Activated T-cell treated with anti-CD3 and anti-CD28 coated beads, Interleukin-2, amount 50 U/mL, for 1 hour (primary cell): ENCODE data around the gene BAZ2B.

Experiments used
- DNase-seq: peaks from one replicate; pipeline ENCODE4 v3.0.0-alpha.2; 2020

Gene BAZ2B

GRCh38 chr2:159518321-159519005 is 97.9 kb downstream of the BAZ2B start:
- no peak for DNase-seq

- no peak for DNase-seq
Measured at GRCh38 chr2:159516241-159516758, 100.0 kb downstream of the BAZ2B start.

GRCh38 chr2:159515441-159515840 is 100.9 kb downstream of the BAZ2B start:
- DNase-seq = no peak

GRCh38 chr2:159513745-159514144 is 102.6 kb downstream of the BAZ2B start:
- no peak for DNase-seq

GRCh38 chr2:159508140-159508539 is 108.2 kb downstream of the BAZ2B start:
- no peak for DNase-seq

GRCh38 chr2:159506764-159507440 is 109.4 kb downstream of the BAZ2B start:
- no peak for DNase-seq

- no peak for DNase-seq
Measured at GRCh38 chr2:159506202-159506601, 110.1 kb downstream of the BAZ2B start.

- no peak for DNase-seq
Measured at GRCh38 chr2:159505196-159505595, 111.2 kb downstream of the BAZ2B start.

- no peak for DNase-seq
Measured at GRCh38 chr2:159501743-159502142, 114.6 kb downstream of the BAZ2B start.

- no peak for DNase-seq
Measured at GRCh38 chr2:159497847-159498246, 118.5 kb downstream of the BAZ2B start.

GRCh38 chr2:159497256-159497655 is 119.1 kb downstream of the BAZ2B start:
- no peak for DNase-seq

GRCh38 chr2:159489476-159489875 is 126.9 kb downstream of the BAZ2B start:
- DNase-seq = no peak

GRCh38 chr2:159484532-159484931 is 131.8 kb downstream of the BAZ2B start:
- DNase-seq = no peak

GRCh38 chr2:159476329-159476728 is 140.0 kb downstream of the BAZ2B start:
- DNase-seq = no peak

GRCh38 chr2:159475793-159476192 is 140.6 kb downstream of the BAZ2B start:
- DNase-seq = no peak

GRCh38 chr2:159471340-159471739 is 145.0 kb downstream of the BAZ2B start:
- DNase-seq = no peak

- DNase-seq = no peak
Measured at GRCh38 chr2:159468257-159468656, 148.1 kb downstream of the BAZ2B start.

- DNase-seq = no peak
Measured at GRCh38 chr2:159462961-159463360, 153.4 kb downstream of the BAZ2B start.

GRCh38 chr2:159462201-159462785 is 154.1 kb downstream of the BAZ2B start:
- DNase-seq = no peak

- DNase-seq = no peak
Measured at GRCh38 chr2:159461076-159461475, 155.3 kb downstream of the BAZ2B start.

GRCh38 chr2:159460227-159460626 is 156.1 kb downstream of the BAZ2B start:
- no peak for DNase-seq

GRCh38 chr2:159459279-159459678 is 157.1 kb downstream of the BAZ2B start:
- no peak for DNase-seq

GRCh38 chr2:159457589-159457988 is 158.8 kb downstream of the BAZ2B start:
- DNase-seq = no peak
